ENCODE measurements around the gene GTF2B.

- TF ChIP-seq, protein P1, sequence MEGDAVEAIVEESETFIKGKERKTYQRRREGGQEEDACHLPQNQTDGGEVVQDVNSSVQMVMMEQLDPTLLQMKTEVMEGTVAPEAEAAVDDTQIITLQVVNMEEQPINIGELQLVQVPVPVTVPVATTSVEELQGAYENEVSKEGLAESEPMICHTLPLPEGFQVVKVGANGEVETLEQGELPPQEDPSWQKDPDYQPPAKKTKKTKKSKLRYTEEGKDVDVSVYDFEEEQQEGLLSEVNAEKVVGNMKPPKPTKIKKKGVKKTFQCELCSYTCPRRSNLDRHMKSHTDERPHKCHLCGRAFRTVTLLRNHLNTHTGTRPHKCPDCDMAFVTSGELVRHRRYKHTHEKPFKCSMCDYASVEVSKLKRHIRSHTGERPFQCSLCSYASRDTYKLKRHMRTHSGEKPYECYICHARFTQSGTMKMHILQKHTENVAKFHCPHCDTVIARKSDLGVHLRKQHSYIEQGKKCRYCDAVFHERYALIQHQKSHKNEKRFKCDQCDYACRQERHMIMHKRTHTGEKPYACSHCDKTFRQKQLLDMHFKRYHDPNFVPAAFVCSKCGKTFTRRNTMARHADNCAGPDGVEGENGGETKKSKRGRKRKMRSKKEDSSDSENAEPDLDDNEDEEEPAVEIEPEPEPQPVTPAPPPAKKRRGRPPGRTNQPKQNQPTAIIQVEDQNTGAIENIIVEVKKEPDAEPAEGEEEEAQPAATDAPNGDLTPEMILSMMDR (conservative IDR thresholded peaks at IDR 0.05): no peak
- no peak for TF ChIP-seq ZFX (IDR thresholded peaks at IDR 0.05)
Observed at GRCh38 chr1:88851303-88852063, 39.9 kb downstream of the GTF2B start.
